VCaP (cell line): ENCODE results near the gene PTPRN2.

Experiments
- H3K27ac ChIP-seq: fragments of 450-650 bp; 2 replicates; pipeline ENCODE4 v1.5.1; 2017
- TF ChIP-seq, protein P1 (sequence below): fragments of 450-650 bp; conservative IDR thresholded peaks from 2 replicates; pipeline ENCODE4 v1.5.1; 2017; ENCODE audit warnings: mild to moderate bottlenecking, moderate library complexity

Gene PTPRN2

DNA sequence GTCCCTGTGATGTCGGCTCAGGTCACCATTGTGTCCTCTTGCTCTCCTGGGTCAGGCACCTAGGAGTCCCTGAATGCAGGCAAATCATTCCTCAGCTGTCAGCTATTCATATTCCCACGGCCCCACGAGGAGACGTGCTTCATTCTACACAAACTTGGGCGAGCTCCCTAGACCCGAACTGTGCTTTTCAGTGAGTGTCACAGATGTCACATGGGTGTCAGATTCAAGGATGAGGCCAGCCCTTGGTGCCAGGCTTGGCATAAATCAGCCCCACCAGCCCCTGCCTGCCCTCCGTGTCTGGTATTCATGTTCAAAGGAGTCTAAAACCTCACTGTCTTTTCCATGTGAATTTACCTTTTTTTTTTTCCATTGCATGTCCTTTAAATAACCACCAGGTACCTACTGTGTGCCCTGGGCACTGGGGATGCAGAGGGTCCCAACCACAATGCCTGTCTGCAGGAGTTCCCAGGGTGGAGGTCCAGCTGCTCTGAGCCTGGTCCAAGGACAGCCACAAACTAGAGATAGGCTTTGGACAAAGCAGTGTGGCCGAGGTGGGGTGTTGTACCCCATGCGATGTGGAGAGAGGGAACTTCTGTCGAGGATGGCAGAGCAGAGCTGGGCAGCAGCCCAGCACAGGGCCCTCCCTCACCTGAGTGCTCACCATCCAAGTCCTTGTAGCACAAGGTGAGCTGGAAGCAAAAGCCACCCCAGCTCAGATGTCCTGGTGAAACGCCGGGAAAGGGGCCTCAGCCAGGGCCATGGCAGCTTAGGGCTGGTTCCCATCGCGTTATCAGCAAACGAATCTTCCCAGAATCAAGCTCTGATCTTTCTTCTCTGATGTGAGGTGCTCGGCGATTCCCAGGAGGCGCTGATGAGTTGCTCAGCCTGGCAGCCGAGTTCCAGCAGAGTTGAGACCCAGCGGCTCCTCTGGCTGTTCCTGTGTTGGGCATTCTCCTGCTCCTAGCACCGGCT lies 611.9 kb downstream of the PTPRN2 start:
- H3K27ac ChIP-seq = no peak overlapping the region
- TF ChIP-seq, protein P1, sequence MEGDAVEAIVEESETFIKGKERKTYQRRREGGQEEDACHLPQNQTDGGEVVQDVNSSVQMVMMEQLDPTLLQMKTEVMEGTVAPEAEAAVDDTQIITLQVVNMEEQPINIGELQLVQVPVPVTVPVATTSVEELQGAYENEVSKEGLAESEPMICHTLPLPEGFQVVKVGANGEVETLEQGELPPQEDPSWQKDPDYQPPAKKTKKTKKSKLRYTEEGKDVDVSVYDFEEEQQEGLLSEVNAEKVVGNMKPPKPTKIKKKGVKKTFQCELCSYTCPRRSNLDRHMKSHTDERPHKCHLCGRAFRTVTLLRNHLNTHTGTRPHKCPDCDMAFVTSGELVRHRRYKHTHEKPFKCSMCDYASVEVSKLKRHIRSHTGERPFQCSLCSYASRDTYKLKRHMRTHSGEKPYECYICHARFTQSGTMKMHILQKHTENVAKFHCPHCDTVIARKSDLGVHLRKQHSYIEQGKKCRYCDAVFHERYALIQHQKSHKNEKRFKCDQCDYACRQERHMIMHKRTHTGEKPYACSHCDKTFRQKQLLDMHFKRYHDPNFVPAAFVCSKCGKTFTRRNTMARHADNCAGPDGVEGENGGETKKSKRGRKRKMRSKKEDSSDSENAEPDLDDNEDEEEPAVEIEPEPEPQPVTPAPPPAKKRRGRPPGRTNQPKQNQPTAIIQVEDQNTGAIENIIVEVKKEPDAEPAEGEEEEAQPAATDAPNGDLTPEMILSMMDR = no peak

DNA sequence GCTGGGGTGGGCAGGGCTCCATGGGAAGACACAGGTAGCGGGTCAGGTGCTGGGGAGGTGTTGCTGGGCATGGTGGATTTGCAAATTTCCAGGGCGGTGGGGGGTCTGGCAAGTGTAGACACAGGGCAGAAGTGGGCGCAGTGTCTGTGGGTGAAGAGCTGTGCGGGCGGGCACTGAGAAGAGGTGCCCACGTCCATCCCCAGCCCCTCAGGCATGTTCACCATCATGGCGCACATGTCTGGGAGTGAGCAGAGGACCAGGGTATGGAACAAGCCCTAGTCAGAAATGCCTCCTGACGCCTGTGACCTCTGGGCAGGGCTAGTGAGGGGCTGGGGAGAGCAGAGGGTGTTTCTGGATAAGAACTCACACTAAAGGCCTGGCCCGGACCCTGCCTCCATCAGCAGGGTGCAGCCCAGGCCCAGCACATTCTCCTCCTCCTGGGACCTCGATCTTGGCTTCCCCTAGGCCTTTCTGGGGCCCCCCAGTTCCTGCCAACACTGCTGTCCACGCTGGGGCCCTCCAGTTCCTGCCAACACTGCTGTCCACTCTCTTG lies 612.9 kb downstream of the PTPRN2 start:
- no peak overlapping the region for H3K27ac ChIP-seq
- TF ChIP-seq, protein P1 = no peak

- no peak overlapping the region for H3K27ac ChIP-seq
These were observed 613.5 kb downstream of the PTPRN2 start for GRCh38 chr7:157973971-157974677.

GRCh38 chr7:157972914-157973313 lies 614.7 kb downstream of the PTPRN2 start:
- TF ChIP-seq, protein P1 = no peak
- no peak overlapping the region for H3K27ac ChIP-seq

More at GRCh38 chr7:157973971-157974677, 613.5 kb downstream of the PTPRN2 start:
- TF ChIP-seq, protein P1 = no peak

DNA sequence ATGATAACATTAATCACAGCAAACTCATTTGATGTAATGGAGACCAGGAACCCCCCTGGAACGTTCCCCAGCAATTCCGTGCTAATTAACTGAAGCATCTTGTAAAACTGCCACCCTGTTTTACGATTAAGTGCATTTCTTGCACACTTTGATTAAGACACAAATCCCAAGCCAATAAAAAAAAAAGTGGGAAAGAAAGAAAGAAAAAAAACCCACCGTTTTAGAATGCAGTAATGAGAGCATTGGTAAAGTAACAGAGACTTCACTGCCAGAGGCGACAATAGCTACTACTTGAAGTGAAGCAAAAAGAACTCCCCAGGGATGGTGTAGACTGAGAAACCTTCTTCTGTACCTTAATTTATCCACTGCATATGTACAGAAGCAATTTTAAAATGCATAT lies 616.1 kb downstream of the PTPRN2 start:
- H3K27ac ChIP-seq = no peak overlapping the region
- TF ChIP-seq, protein P1 = no peak

DNA sequence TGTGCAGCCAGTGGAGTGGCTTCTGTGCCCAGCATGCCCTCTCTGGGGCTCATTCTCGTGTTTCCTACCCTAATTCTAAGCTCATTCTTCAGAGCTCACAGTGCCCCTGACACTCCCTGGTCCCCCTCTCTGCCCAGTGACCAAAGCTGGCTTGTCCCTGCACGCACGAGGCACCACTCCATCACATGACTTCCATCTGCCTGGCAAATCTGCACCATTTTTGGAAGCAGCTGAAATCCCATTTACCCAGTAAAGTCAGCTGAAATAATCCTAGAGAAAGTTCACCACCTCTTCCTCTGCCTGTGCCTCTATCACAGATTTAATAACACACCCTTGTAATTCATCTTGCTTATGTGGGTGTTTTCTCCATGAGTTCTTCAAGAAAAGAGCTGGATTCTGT lies 616.9 kb downstream of the PTPRN2 start:
- H3K27ac ChIP-seq = no peak overlapping the region

More for the DNA sequence above, 616.9 kb downstream of the PTPRN2 start:
- TF ChIP-seq, protein P1 = no peak
